ENCODE measurements around the gene UCP3. TPM values are rescaled to one million over a fixed set of nuclear protein-coding genes. Genes with fewer than 3 reads are reported as not detected.
A peak's percentile ranks its signal among the peaks of the same experiment; 100 is the strongest.
"Not testable (repeated sequence)": the region's sequence is repeated elsewhere in the genome, so short reads cannot be mapped to it uniquely, and the experiment has no call there.

Gene UCP3
- total and polyA plus RNA-seq, 4 donors = 1.0 to 2.8 (median 1.8) TPM

GRCh38 chr11:73991471-73992006, 17.3 kb downstream of the UCP3 start:
- ATAC-seq (ENCODE audit: insufficient read depth, low FRiP score) = no peak
- Histone ChIP-seq H3K9ac (ENCODE audit: insufficient read depth in 1 of 2, low read length in 2 of 2) (no peak overlapping the region), H3K4me1 (ENCODE audit: control insufficient read depth in 5 of 5, insufficient read depth in 5 of 5, low read length in 5 of 5) (peaks cover 0 to 7% (median 0%) of the 10 kb centered on the region in 5 donors), H3K9me3 (ENCODE audit: control insufficient read depth in 4 of 4, insufficient read depth in 3 of 4, low read length in 3 of 4) (no peaks in the 10 kb centered on the region), H3K27ac (ENCODE audit: low read depth in 1 of 2, low read length in 1 of 2) (no peak overlapping the region), H3K27me3 (ENCODE audit: control insufficient read depth in 3 of 3, insufficient read depth in 3 of 3, low read length in 2 of 3) (no peaks in the 10 kb centered on the region), H3K4me3 (no peak overlapping the region), H3K36me3 (ENCODE audit: control insufficient read depth in 4 of 4, insufficient read depth in 4 of 4, low read length in 4 of 4) (no peaks in the 10 kb centered on the region)
- WGBS, 2 donors = 82 to 87% methylated on average over 6 of the region's 6 CpGs
- no peak for DNase-seq
- TF ChIP-seq, protein P1, sequence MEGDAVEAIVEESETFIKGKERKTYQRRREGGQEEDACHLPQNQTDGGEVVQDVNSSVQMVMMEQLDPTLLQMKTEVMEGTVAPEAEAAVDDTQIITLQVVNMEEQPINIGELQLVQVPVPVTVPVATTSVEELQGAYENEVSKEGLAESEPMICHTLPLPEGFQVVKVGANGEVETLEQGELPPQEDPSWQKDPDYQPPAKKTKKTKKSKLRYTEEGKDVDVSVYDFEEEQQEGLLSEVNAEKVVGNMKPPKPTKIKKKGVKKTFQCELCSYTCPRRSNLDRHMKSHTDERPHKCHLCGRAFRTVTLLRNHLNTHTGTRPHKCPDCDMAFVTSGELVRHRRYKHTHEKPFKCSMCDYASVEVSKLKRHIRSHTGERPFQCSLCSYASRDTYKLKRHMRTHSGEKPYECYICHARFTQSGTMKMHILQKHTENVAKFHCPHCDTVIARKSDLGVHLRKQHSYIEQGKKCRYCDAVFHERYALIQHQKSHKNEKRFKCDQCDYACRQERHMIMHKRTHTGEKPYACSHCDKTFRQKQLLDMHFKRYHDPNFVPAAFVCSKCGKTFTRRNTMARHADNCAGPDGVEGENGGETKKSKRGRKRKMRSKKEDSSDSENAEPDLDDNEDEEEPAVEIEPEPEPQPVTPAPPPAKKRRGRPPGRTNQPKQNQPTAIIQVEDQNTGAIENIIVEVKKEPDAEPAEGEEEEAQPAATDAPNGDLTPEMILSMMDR (IDR thresholded peaks at IDR 0.05; ENCODE audit: control extremely low read depth, extremely low read depth) = no peak

DNA sequence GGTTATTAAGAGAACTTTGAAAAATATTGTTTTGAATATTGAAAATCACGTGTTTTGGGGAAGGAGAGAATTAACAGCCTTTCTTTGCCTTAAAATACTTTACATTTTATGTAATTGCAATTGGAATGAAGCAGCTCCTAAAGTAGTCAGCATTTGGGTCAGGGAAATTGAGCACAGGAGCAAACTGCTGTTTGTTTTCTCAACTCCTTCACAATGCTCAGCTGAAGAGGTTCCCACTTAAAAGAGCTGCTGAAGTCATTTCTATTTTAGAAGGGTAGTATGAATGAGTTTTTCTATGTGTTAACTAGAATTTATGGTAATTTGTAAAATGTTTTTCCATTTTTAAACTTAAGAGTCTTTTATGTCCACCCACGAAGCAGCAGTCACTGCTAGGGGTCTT, 18.2 kb downstream of the UCP3 start:
- ATAC-seq (ENCODE audit: insufficient read depth, low FRiP score) (no peak), DNase-seq (peak in 2 of 3 donors; percentile 45 to 59)
- H3K4me1 ChIP-seq (ENCODE audit: control insufficient read depth in 5 of 5, insufficient read depth in 5 of 5, low read length in 5 of 5) = peaks cover 0 to 7% (median 0%) of the 10 kb centered on the region in 5 donors
- H3K27ac ChIP-seq (ENCODE audit: low read depth in 1 of 2, low read length in 1 of 2) = no peak overlapping the region
- no peak overlapping the region for H3K9ac ChIP-seq (ENCODE audit: insufficient read depth in 1 of 2, low read length in 2 of 2)
- 76 to 80% methylated on average over 2 of the region's 2 CpGs for WGBS, 2 donors
- H3K27me3 ChIP-seq (ENCODE audit: control insufficient read depth in 3 of 3, insufficient read depth in 3 of 3, low read length in 2 of 3) = no peaks in the 10 kb centered on the region
- H3K4me3 ChIP-seq = no peak overlapping the region
- TF ChIP-seq, protein P1 (IDR thresholded peaks at IDR 0.05; ENCODE audit: control extremely low read depth, extremely low read depth) = no peak
- H3K36me3 ChIP-seq (ENCODE audit: control insufficient read depth in 4 of 4, insufficient read depth in 4 of 4, low read length in 4 of 4) = no peaks in the 10 kb centered on the region
- H3K9me3 ChIP-seq (ENCODE audit: control insufficient read depth in 4 of 4, insufficient read depth in 3 of 4, low read length in 3 of 4) = no peaks in the 10 kb centered on the region

DNA sequence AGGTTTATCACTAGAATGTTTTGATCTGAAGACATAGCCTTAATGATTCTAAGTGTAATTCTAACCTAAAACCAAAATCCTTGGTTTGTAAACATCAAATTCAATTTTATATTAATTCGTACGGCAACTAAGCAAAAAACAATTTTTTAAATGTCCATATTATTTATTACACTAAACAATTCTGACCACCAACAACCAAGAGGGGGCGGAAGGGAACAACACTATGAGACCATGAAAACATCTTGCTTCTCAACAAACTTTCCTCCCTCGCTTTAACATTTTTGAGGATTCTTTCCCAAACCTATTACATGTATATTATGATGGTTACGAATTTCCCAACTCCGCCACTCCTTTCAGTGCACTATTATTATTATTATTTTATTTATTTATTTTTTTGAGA, 19.7 kb downstream of the UCP3 start:
- ATAC-seq (ENCODE audit: insufficient read depth, low FRiP score) = no peak
- TF ChIP-seq, protein P1 (IDR thresholded peaks at IDR 0.05; ENCODE audit: control extremely low read depth, extremely low read depth) = no peak
- Histone ChIP-seq H3K36me3 (ENCODE audit: control insufficient read depth in 4 of 4, insufficient read depth in 4 of 4, low read length in 4 of 4) (no peaks in the 10 kb centered on the region), H3K27me3 (ENCODE audit: control insufficient read depth in 3 of 3, insufficient read depth in 3 of 3, low read length in 2 of 3) (no peaks in the 10 kb centered on the region), H3K27ac (ENCODE audit: low read depth in 1 of 2, low read length in 1 of 2) (no peak overlapping the region), H3K4me3 (no peak overlapping the region), H3K9me3 (ENCODE audit: control insufficient read depth in 4 of 4, insufficient read depth in 3 of 4, low read length in 3 of 4) (no peaks in the 10 kb centered on the region), H3K9ac (ENCODE audit: insufficient read depth in 1 of 2, low read length in 2 of 2) (no peak overlapping the region), H3K4me1 (ENCODE audit: control insufficient read depth in 5 of 5, insufficient read depth in 5 of 5, low read length in 5 of 5) (peaks cover 0 to 7% (median 0%) of the 10 kb centered on the region in 5 donors)
- WGBS, 2 donors = 93% methylated on average over 6 of the region's 6 CpGs
- DNase-seq = no peak

DNA sequence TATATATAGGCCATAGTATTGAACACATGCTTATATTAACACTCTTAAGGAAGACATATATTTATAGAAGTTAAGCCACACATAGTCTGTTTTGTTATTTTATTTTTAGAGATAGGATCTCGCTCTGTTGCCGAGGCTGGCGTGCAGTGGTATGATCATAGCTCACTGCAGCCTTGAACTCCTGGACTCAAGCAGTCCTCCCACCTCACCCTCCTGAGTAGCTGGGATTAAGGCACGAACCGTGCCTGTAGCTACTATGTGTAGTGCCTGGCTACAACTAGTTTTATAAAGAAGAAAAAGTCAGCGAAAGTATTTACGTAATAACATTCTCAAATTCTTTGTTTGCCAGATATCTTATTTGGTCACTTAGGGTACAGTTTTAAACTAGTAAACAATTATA, 20.7 kb downstream of the UCP3 start:
- ATAC-seq (ENCODE audit: insufficient read depth, low FRiP score) (no peak), DNase-seq (no peak)
- TF ChIP-seq, protein P1 (IDR thresholded peaks at IDR 0.05; ENCODE audit: control extremely low read depth, extremely low read depth) = no peak
- no peaks in the 10 kb centered on the region for H3K36me3 ChIP-seq (ENCODE audit: control insufficient read depth in 4 of 4, insufficient read depth in 4 of 4, low read length in 4 of 4)
- no peak overlapping the region for H3K9ac ChIP-seq (ENCODE audit: insufficient read depth in 1 of 2, low read length in 2 of 2)
- H3K27me3 ChIP-seq (ENCODE audit: control insufficient read depth in 3 of 3, insufficient read depth in 3 of 3, low read length in 2 of 3) = no peaks in the 10 kb centered on the region
- peaks cover 0 to 9% (median 7%) of the 10 kb centered on the region in 5 donors for H3K4me1 ChIP-seq (ENCODE audit: control insufficient read depth in 5 of 5, insufficient read depth in 5 of 5, low read length in 5 of 5)
- no peak overlapping the region for H3K4me3 ChIP-seq
- H3K27ac ChIP-seq (ENCODE audit: low read depth in 1 of 2, low read length in 1 of 2) = no peak overlapping the region
- WGBS, 2 donors = 91 to 96% methylated on average over 7 of the region's 7 CpGs
- H3K9me3 ChIP-seq (ENCODE audit: control insufficient read depth in 4 of 4, insufficient read depth in 3 of 4, low read length in 3 of 4) = no peaks in the 10 kb centered on the region

- H3K36me3 ChIP-seq (ENCODE audit: control insufficient read depth in 4 of 4, insufficient read depth in 4 of 4, low read length in 4 of 4); H3K27me3 ChIP-seq (ENCODE audit: control insufficient read depth in 3 of 3, insufficient read depth in 3 of 3, low read length in 2 of 3): not testable (repeated sequence)
- H3K4me1 ChIP-seq (ENCODE audit: control insufficient read depth in 5 of 5, insufficient read depth in 5 of 5, low read length in 5 of 5) = peaks cover 0 to 18% (median 5%) of the 10 kb centered on the region in 5 donors
These were observed 23.2 kb downstream of the UCP3 start for GRCh38 chr11:73985661-73986060.

More at GRCh38 chr11:73985661-73986060, 23.2 kb downstream of the UCP3 start:
- not testable (repeated sequence) for H3K9me3 ChIP-seq (ENCODE audit: control insufficient read depth in 4 of 4, insufficient read depth in 3 of 4, low read length in 3 of 4); H3K27ac ChIP-seq (ENCODE audit: low read depth in 1 of 2, low read length in 1 of 2); H3K4me3 ChIP-seq; H3K9ac ChIP-seq (ENCODE audit: insufficient read depth in 1 of 2, low read length in 2 of 2); ATAC-seq (ENCODE audit: insufficient read depth, low FRiP score); DNase-seq
- 94 to 97% methylated on average over 4 of the region's 4 CpGs for WGBS, 2 donors
